Measurements from ENCODE around the gene ASPRV1. TPM values are rescaled to one million over a fixed set of nuclear protein-coding genes. Genes with fewer than 3 reads are reported as not detected.
A peak's percentile ranks its signal among the peaks of the same experiment; 100 is the strongest.

The ASPRV1 gene
- total RNA-seq, 1 experiment from 2014 or later: 1.3 TPM

DNA sequence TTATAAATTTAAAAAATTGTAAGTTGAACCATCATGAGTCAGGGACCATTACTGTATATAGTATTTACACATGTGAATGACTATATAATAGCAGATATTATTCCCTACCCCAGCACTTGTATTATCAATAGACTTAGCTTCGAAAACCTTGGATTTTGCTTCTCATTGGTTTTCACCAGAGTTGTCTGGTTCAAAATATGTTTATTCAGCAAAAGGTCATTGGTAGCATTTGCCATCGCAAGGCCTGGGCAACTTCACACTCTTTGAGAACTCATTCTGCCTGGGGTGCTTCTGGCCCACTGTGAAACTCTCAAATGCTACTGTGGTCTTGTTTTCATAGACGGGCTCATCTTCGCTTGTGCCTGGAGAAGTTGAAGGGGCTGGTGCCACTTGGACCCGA is 26.4 kb downstream of the ASPRV1 start (continued):
- TF ChIP-seq SOX15 (CRISPR knock-in tag; IDR thresholded peaks at IDR 0.05) (no peak), ARID4B (CRISPR knock-in tag; IDR thresholded peaks at IDR 0.05; ENCODE audit: borderline replicate concordance) (no peak), E2F1 (CRISPR knock-in tag; IDR thresholded peaks at IDR 0.05) (no peak), JUN (CRISPR knock-in tag; IDR thresholded peaks at IDR 0.05) (no peak), NR3C1 (CRISPR knock-in tag; conservative IDR thresholded peaks at IDR 0.05; ENCODE audit: low read depth) (no peak), ZNF396 (CRISPR knock-in tag; IDR thresholded peaks at IDR 0.05; ENCODE audit: borderline replicate concordance) (no peak), FOXJ3 (CRISPR knock-in tag; IDR thresholded peaks at IDR 0.05; ENCODE audit: borderline replicate concordance) (no peak), ZNF121 (CRISPR knock-in tag; IDR thresholded peaks at IDR 0.05) (no peak), JAZF1 (CRISPR knock-in tag; IDR thresholded peaks at IDR 0.05) (no peak)

DNA sequence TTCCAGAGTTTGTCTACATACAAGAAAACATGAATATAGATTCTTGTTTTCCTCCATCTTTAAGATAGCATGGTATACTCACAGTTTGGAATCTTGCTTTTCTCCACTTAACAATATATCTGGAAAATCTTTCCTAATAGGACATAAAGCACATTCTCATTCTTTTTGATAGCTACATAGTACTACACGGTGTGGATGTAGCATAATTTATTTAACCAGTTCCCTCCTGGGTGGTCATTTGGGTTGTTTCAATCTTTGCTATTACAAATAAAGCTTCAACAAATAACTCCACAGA is 26.9 kb downstream of the ASPRV1 start:
- H3K36me3 Mint-ChIP-seq: peaks cover 2% of the 10 kb centered on the region; the same call in 1 of the 2 replicates
- H3K9me3 Mint-ChIP-seq: no peaks in the 10 kb centered on the region
- ATAC-seq (no peak), DNase-seq (ENCODE audit: low spot score) (no peak)
- ChIA-PET CTCF (no interaction called here), POLR2A (no interaction called here)
- TF ChIP-seq NFATC4 (CRISPR knock-in tag; IDR thresholded peaks at IDR 0.05): no peak
- TF ChIP-seq KAT7 (CRISPR knock-in tag; IDR thresholded peaks at IDR 0.05; ENCODE audit: borderline replicate concordance): no peak
- no peaks in the 10 kb centered on the region for H3K27me3 Mint-ChIP-seq (ENCODE audit: low read depth)
- H3K27ac Mint-ChIP-seq: no peak overlapping the region
- H3K4me3 Mint-ChIP-seq: no peak overlapping the region
- peaks cover 16% of the 10 kb centered on the region for H3K4me1 Mint-ChIP-seq

DNA sequence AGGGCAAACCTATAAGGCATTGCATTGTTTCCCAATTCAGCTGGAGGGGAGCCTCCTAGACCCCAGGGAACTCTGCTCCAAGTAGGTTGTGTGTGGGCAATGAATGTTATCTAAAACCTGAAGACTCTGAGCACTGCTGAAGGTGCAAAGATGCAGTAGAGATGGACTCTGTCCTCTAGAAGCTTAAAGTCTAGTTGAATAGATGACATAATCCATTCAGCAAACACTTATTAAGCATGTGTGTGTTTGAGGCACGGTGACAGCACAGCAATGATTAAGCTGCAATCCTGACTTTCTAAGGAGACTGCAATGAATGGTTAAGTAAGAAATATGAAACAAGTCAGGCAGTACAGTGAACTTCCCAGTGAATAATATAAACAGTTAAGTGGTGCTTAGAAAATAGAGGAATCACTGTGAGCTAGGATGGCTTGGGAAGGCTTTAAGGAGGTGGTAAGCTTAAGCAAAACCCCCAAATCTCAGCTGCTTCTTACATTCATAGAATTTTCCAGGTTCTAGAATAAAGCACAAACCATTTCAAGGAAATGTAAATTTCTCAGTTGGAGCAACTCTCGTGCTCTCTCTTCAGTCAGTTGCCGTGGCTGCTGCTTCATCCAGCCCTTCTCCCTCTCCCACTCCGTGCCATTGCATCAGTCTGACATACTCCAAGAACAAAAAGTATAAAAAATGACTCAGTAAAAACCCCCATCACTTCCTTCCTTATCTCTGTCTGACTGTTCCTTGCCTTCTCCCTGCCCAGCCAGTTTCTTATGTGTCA is 27.4 kb downstream of the ASPRV1 start:
- Mint-ChIP-seq H3K4me3 (no peak overlapping the region), H3K27ac (no peak overlapping the region), H3K4me1 (peaks cover 15% of the 10 kb centered on the region), H3K27me3 (ENCODE audit: low read depth) (no peaks in the 10 kb centered on the region), H3K9me3 (no peaks in the 10 kb centered on the region), H3K36me3 (peaks cover 2% of the 10 kb centered on the region; the same call in 1 of the 2 replicates)
- CTCF ChIA-PET: interaction anchor here (0.6 to 1.3 kb wide), 2 partner anchors 50 to 137 kb away, joined by 3 to 4 read pairs; no protein-coding TSS in a partner anchor
- no peak for DNase-seq (ENCODE audit: low spot score)
- POLR2A ChIA-PET: no interaction called here
- no peak for ATAC-seq
- TF ChIP-seq ATF1 (CRISPR knock-in tag; IDR thresholded peaks at IDR 0.05): no peak
- TF ChIP-seq GABPB1 (CRISPR knock-in tag; IDR thresholded peaks at IDR 0.05): peak; percentile 68

DNA sequence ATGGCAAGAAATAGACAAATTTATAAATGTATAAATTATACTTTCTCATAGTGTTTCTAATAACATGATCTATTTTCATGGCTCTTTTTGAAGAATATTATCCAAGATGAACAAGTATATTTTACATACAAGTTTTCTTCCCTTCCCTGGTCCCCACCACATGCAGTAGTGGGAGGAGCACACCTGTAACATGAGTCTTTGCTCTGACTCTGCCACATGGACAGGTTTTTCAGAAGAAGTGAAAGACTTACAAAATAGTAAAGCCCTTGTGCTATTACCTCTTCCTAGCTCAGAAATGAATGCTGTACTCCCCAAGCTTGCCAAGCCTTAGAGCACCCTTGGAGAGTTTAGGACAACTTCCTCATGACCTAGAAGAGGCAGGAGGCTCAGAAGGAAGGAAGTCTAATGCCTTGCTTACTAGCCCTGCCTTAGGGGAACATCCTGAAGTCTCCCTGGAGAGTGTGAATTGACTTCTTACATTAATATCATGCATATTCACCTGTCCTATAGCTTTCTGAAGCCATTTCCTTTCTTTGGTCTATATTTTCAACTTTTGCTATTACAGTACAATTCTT is 28.1 kb downstream of the ASPRV1 start:
- no peak overlapping the region for H3K4me3 Mint-ChIP-seq
- peaks cover 15% of the 10 kb centered on the region for H3K4me1 Mint-ChIP-seq
- H3K36me3 Mint-ChIP-seq: no peaks in the 10 kb centered on the region
- CTCF ChIA-PET: interaction anchor here (0.6 to 1.3 kb wide), 2 partner anchors 51 to 138 kb away, joined by 3 to 4 read pairs; no protein-coding TSS in a partner anchor
- ATAC-seq: no peak
- H3K9me3 Mint-ChIP-seq: no peaks in the 10 kb centered on the region
- H3K27ac Mint-ChIP-seq: no peak overlapping the region
- POLR2A ChIA-PET: no interaction called here
- H3K27me3 Mint-ChIP-seq (ENCODE audit: low read depth): no peaks in the 10 kb centered on the region
- no peak for DNase-seq (ENCODE audit: low spot score)
- TF ChIP-seq ZNF138 (CRISPR knock-in tag; conservative IDR thresholded peaks at IDR 0.05) (no peak), SMAD4 (CRISPR knock-in tag; IDR thresholded peaks at IDR 0.05) (no peak), ELF4 (CRISPR knock-in tag; IDR thresholded peaks at IDR 0.05; ENCODE audit: low read depth) (no peak), RELA (CRISPR knock-in tag; IDR thresholded peaks at IDR 0.05; ENCODE audit: borderline replicate concordance) (no peak), GABPB1 (CRISPR knock-in tag; IDR thresholded peaks at IDR 0.05) (no peak), ZNF232 (CRISPR knock-in tag; IDR thresholded peaks at IDR 0.05) (no peak), NFE2L1 (CRISPR knock-in tag; IDR thresholded peaks at IDR 0.05) (no peak), NFATC4 (CRISPR knock-in tag; IDR thresholded peaks at IDR 0.05) (no peak)
- TF ChIP-seq, protein P1, sequence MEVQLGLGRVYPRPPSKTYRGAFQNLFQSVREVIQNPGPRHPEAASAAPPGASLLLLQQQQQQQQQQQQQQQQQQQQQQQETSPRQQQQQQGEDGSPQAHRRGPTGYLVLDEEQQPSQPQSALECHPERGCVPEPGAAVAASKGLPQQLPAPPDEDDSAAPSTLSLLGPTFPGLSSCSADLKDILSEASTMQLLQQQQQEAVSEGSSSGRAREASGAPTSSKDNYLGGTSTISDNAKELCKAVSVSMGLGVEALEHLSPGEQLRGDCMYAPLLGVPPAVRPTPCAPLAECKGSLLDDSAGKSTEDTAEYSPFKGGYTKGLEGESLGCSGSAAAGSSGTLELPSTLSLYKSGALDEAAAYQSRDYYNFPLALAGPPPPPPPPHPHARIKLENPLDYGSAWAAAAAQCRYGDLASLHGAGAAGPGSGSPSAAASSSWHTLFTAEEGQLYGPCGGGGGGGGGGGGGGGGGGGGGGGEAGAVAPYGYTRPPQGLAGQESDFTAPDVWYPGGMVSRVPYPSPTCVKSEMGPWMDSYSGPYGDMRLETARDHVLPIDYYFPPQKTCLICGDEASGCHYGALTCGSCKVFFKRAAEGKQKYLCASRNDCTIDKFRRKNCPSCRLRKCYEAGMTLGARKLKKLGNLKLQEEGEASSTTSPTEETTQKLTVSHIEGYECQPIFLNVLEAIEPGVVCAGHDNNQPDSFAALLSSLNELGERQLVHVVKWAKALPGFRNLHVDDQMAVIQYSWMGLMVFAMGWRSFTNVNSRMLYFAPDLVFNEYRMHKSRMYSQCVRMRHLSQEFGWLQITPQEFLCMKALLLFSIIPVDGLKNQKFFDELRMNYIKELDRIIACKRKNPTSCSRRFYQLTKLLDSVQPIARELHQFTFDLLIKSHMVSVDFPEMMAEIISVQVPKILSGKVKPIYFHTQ (CRISPR knock-in tag; IDR thresholded peaks at IDR 0.05): no peak
- TF ChIP-seq, protein P2, sequence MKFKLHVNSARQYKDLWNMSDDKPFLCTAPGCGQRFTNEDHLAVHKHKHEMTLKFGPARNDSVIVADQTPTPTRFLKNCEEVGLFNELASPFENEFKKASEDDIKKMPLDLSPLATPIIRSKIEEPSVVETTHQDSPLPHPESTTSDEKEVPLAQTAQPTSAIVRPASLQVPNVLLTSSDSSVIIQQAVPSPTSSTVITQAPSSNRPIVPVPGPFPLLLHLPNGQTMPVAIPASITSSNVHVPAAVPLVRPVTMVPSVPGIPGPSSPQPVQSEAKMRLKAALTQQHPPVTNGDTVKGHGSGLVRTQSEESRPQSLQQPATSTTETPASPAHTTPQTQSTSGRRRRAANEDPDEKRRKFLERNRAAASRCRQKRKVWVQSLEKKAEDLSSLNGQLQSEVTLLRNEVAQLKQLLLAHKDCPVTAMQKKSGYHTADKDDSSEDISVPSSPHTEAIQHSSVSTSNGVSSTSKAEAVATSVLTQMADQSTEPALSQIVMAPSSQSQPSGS (CRISPR knock-in tag; IDR thresholded peaks at IDR 0.05; ENCODE audit: borderline replicate concordance, low read depth): no peak
